GM23248 (cell line): Measurements from ENCODE around the gene TLE1.

ENCODE experiments used
- EZH2 ChIP-seq: fragments of 200-600 bp; sonication (generic); IDR thresholded peaks from 2 replicates; pipeline ENCODE4 v1.6.1; 2018; ENCODE audit warnings: antibody characterized with exemption, mild to moderate bottlenecking; ENCODE audit not compliant: insufficient read depth, poor library complexity, severe bottlenecking
- EZH2phosphoT487 ChIP-seq: fragments of 200-600 bp; sonication (generic); IDR thresholded peaks from 2 replicates; pipeline ENCODE4 v1.6.1; 2018; ENCODE audit warnings: antibody characterized with exemption, moderate library complexity, mild to moderate bottlenecking, low read depth; ENCODE audit not compliant: insufficient read depth

DNA sequence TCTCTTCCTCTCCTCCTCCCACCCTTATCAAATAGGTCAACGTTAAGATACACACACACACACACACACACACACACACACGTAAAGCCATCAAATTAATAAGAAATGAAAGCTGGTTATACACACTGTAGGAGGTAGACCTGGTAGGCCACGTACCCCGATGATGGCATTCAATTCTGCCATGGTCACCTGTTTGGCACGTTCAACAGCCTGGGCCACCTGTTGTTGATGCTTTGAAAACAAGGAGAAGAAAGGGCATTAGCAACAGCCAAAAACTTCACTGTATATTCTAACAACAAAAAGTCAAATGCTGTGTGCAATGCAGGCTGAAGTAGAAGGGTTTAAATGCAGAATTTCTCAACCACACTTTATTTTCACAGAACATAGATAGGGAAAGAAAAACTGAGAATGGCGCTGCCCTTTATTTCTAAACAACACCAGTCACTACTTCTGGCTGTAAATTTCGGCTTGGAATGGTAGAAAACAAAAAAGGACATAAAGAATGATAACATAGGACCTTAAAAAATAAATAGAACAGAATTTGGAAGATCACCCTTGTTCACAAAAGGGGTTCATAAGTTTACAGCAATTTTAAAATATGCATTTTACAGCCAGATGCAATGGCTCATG lies 37.2 kb downstream of the TLE1 start:
- TF ChIP-seq EZH2phosphoT487, result no peak
- no peak for TF ChIP-seq EZH2
